HG02884 (cell line): ENCODE results near the gene SHISAL2A.
"Not testable (repeated sequence)": the region's sequence is repeated elsewhere in the genome, so short reads cannot be mapped to it uniquely, and the experiment has no call there.

Experiments used
- ATAC-seq: cut with Tn5 transposase; IDR thresholded peaks from one replicate; pipeline ENCODE4 v1.9.1; 2021; ENCODE audit warnings: mild to moderate bottlenecking, moderate library complexity; ENCODE audit not compliant: unreplicated experiment

Gene SHISAL2A

DNA sequence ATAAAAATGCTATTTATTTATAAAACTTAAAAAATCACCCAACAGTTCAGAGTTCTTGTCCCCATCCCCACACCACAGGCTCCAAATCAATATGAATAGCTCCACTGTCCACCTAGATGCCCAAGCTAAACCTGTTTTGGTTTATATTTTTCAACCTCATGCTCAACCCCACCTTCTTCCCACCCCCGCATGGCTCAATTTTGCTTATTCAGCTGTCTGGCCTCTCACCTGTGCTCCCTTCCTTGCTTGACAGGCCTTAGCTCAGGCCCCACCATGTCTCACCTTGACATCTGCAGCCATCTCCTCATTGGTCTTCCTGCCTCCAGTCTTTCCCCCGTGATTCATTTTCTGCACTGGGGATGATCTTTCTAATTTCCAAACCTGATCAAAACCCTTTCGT, 47.4 kb downstream of the SHISAL2A start:
- no peak for ATAC-seq

GRCh38 chr1:52681136-52681535, 48.2 kb downstream of the SHISAL2A start:
- no peak for ATAC-seq

DNA sequence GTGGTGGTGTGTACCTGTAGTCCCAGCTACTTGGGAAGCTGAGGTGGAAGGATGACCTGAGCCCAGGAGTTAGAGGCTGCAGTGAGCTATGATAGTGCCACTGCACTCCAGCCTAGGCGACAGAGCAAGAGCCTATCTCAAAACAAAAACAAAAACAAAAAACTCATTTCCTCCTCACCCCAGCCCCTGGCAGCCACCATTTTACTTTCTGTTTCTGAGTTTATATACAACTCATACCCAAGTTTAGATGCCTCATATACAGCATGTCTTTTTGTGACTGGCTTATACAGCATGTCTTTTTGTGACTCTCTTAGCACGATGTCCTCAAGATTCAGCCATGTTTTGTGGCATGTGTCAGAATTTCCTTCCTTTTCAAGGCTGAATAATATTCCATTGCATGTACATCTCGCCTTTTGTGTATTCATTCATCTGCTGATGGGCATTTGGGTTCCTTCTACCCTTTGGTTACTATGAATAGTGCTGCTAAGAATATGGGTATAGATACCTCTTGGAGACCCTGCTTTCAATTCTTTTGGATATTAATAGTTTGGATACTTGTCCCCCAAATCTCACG, 50.5 kb downstream of the SHISAL2A start:
- no peak for ATAC-seq

- no peak for ATAC-seq
Observed at GRCh38 chr1:52684545-52684944, 51.6 kb downstream of the SHISAL2A start.

DNA sequence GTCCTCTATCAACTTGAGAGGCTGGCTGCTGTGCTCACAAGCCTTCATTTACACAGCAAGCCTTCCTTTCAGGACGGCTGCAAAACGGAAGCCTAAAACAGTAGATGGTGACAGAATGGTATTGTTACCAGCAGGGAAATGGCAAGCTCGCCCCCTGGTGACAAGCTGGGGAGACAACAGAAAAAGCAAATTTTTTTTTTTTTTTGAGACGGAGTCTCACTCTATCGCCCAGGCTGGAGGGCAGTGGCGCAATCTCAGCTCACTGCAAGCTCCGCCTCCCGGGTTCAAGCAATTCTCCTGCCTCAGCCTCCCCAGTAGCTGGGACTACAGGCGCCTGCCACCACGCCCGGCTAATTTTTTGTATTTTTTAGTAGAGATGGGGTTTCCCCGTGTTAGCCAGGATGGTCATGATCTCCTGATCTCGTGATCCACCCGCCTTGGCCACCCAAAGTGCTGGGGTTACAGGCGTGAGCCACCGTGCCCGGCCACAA, 53.3 kb downstream of the SHISAL2A start:
- not testable (repeated sequence) for ATAC-seq

DNA sequence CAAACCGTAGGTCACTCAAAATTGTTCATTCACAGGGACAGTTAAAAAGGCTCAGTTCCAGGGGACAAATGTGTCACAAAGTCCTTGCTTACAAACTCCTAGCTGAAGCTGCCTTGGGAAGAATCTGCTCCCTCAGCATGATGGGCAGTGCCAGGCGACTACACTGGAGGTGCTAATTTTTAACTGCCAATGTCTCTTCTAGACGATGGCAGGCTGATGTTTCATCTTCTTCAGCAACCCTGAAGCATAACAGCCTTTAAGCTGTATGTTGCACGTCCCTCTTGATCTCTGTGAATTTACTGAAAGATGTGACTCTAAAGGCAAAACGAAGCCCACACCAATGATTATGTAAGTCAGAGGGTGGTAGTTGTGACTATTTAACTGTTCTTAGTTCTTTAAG, 53.9 kb downstream of the SHISAL2A start:
- no peak for ATAC-seq

GRCh38 chr1:52691821-52692220, 58.9 kb downstream of the SHISAL2A start:
- ATAC-seq = no peak

- no peak for ATAC-seq
Observed at GRCh38 chr1:52692697-52693096, 59.7 kb downstream of the SHISAL2A start.

DNA sequence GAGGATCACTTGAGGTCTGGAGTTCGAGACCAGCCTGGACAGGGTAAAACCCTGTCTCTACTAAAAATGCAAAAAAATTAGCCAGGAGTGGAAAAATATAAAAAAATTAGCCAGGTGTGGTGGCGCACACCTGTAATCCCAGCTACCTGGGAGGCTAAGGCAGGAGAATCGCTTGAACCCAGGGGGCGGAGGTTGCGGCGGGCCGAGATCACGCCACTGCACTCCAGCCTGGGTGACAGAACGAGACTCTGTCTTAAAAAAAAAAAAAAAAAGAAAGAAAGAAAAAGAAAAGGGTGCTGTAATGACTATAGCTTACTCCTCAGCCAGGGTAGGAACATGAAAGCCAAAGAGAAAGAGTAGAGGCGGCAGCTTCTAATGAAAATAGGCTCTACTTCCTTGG, 60.4 kb downstream of the SHISAL2A start:
- ATAC-seq = not testable (repeated sequence)

DNA sequence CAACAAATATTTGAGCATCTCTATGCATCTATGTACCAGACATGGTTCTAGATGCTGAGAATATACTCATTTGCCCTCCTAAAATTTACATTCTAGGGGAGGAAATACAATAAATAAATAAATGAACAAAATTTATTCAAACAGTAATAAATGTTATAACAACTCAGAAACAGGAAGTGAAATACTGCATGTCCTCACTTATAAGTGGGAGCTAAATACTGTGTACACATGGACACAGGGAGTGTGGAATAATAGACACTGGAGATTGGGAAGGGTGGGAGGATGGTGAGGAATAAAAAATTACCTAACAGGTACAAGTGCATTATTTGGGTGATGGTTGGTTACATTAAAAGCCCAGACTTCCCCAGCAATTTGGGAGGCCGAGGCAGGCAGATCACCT, 60.9 kb downstream of the SHISAL2A start:
- no peak for ATAC-seq

DNA sequence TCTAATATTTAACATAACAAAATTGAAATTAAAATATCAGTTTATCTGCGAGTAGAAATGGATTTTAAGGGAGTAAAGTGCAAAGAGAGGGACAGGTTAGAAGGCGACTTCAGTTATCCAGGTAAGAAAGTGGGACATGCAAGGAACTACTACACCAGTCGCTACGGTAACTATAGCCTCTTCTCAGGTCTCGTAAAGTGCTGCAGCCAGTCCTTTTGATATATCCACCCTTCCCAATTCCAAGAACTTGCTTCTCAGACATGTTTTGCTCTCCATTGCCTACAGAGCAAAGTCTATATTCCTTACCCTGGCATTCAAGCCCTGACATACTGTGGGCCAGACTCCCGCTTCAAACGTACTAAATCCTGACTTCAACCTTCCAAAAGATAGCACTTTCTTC, 62.7 kb downstream of the SHISAL2A start:
- no peak for ATAC-seq

DNA sequence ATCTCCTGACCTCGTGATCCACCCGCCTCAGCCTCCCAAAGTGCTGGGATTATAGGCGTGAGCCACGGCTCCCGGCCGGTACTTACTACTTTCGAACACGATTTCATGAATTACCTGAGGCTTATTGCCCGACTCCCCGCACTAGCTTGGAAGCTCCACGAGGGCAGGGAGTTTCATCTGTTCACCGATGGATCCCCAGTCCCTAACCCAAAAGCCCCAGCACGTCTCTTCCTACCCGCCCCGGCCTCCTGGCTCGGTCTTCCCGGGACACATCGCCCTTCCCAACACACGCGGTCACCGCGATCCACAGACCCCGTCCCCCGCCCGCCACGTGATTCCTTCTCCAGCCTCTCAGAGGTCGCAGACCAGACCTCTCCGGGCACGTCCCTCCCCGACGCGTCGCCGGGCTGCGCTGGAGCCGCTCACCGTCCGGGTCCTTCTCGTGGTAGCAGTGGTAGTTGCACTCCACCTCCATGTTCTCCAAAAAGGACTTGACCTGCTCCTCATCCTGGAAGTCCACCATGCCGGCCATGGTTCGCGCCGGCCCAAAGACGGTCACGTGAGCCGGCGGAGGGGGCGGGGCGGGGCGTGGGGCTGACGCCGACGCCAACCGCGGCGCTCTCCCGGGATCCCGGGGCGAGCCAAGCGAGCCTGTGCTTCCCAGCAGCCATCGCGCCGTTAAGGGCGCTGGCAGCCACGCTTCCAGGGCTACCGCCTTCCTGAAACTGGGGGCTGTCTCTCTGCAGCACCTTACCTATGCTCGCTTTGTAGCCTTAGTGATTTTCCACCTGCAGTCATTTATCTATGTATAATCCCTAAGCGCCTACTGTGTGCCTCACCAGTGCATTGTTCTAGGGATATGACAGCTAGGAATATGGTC, 65.1 kb downstream of the SHISAL2A start, which contains the start of gene COA7:
TSS of gene COA7 (minus strand) at position 553 of the 880 bp plus-strand sequence. CDS start at position 532, 21 bp downstream.
- no peak for ATAC-seq

DNA sequence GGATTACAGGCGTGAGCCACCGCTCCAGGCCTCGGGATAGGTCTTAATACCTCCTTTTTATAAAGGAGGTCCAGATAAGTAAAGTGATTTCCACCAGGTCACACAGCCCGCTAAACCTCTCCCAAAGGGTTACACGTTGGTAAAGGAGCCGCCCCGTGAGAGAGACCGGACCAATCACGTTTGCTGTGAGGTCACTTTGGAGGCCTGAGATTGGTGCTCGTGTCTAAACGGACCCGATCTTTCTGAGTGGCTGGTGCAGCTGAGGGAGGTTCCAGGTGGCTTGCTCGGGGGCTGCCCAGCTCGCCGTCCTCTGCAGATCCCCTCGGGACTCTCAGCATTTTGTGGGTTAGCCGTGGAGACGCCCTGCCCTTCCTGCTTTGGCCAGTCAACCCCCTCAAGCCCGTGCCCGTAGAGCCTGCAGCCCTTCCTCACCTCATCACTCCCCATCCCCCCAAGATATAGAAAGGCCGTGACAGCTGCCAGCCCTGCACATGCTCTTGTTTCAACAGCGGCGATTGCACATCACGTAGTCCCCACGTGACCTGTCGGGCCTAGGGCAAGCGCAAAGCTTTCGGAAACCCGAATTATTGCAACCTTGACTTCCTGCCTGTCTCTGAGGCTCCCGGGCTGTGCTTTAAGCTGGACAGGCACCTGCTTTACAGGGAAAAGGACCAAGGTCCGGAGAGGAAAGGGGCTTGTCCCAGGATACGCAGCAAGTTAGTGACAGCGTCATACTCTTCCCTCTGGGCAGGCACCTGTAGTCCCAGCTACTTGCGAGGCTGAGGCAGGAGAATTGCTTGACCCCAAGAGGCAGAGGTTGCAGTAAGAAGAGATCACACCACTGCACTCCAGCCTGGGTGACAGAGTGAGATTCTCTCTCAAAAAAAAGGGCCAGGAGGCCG, 70.2 kb downstream of the SHISAL2A start:
- ATAC-seq = peak; percentile 83

GRCh38 chr1:52706136-52706670, 73.2 kb downstream of the SHISAL2A start:
- no peak for ATAC-seq
